ENCODE results near the gene ZNF839.
"Not testable (repeated sequence)": the region's sequence is repeated elsewhere in the genome, so short reads cannot be mapped to it uniquely, and the experiment has no call there.

The ZNF839 gene

GRCh38 chr14:102319351-102320032, at the start of gene ZNF839:
Gene ZNF839, plus strand, starts transcription at chr14:102319746. Its CDS starts 20 bp downstream, at chr14:102319766.
- peak; percentile 81 to 88 for DNase-seq

- no peak for DNase-seq
Measured at GRCh38 chr14:102272392-102272791, 47.2 kb upstream of the ZNF839 start.

GRCh38 chr14:102275866-102276265, 43.7 kb upstream of the ZNF839 start:
- no peak for DNase-seq

- no peak for DNase-seq
Measured at GRCh38 chr14:102277874-102278630, 41.5 kb upstream of the ZNF839 start.

GRCh38 chr14:102278631-102278935, 41.0 kb upstream of the ZNF839 start:
- DNase-seq, result no peak

- DNase-seq, result no peak
Measured at GRCh38 chr14:102279282-102279681, 40.3 kb upstream of the ZNF839 start.

- no peak for DNase-seq
Measured at GRCh38 chr14:102279688-102280348, 39.7 kb upstream of the ZNF839 start.

- DNase-seq, result no peak
Measured at GRCh38 chr14:102280376-102280962, 39.1 kb upstream of the ZNF839 start.

GRCh38 chr14:102282751-102283465, 36.6 kb upstream of the ZNF839 start:
- DNase-seq, result no peak

GRCh38 chr14:102283631-102284129, 35.9 kb upstream of the ZNF839 start:
- no peak for DNase-seq

- DNase-seq, result no peak
Measured at GRCh38 chr14:102285106-102285505, 34.4 kb upstream of the ZNF839 start.

GRCh38 chr14:102288139-102288538, 31.4 kb upstream of the ZNF839 start:
- no peak for DNase-seq

GRCh38 chr14:102292441-102292840, 27.1 kb upstream of the ZNF839 start:
- DNase-seq, result no peak

- no peak for DNase-seq
Measured at GRCh38 chr14:102293781-102294180, 25.8 kb upstream of the ZNF839 start.

- DNase-seq, result no peak
Measured at GRCh38 chr14:102295270-102295669, 24.3 kb upstream of the ZNF839 start.

GRCh38 chr14:102297436-102298170, 21.9 kb upstream of the ZNF839 start:
- DNase-seq, result no peak

- not testable (repeated sequence) for DNase-seq
Measured at GRCh38 chr14:102298303-102299070, 21.1 kb upstream of the ZNF839 start.

GRCh38 chr14:102303664-102304063, 15.9 kb upstream of the ZNF839 start:
- no peak for DNase-seq

GRCh38 chr14:102304611-102305506, 14.7 kb upstream of the ZNF839 start, which contains the start of gene MOK:
Gene MOK, minus strand, starts transcription at chr14:102305164. Its CDS starts 196 bp downstream, at chr14:102304968.
- peak; percentile 93 to 95 for DNase-seq

Data from NCI-H1930 (cell line).